Skin of body (tissue), 2 donors: Measurements from ENCODE around the gene MRPL32. TPM values are rescaled to one million over a fixed set of nuclear protein-coding genes. Genes with fewer than 3 reads are reported as not detected.
A peak's percentile ranks its signal among the peaks of the same experiment; 100 is the strongest.
"Not testable (repeated sequence)": the region's sequence is repeated elsewhere in the genome, so short reads cannot be mapped to it uniquely, and the experiment has no call there.

Experiments used
- DNase-seq: peaks from one replicate; lab custom pipeline; 2025; lab: John Stamatoyannopoulos, UW
- total RNA-seq: library from RNA; depleted of rRNA; stranded (reverse); fragments of >200 nt; gene quantifications from one replicate; pipeline ENCODE4 v1.2.3, GENCODE V29; 2014

Gene MRPL32
- 41.7 TPM for total RNA-seq

DNA sequence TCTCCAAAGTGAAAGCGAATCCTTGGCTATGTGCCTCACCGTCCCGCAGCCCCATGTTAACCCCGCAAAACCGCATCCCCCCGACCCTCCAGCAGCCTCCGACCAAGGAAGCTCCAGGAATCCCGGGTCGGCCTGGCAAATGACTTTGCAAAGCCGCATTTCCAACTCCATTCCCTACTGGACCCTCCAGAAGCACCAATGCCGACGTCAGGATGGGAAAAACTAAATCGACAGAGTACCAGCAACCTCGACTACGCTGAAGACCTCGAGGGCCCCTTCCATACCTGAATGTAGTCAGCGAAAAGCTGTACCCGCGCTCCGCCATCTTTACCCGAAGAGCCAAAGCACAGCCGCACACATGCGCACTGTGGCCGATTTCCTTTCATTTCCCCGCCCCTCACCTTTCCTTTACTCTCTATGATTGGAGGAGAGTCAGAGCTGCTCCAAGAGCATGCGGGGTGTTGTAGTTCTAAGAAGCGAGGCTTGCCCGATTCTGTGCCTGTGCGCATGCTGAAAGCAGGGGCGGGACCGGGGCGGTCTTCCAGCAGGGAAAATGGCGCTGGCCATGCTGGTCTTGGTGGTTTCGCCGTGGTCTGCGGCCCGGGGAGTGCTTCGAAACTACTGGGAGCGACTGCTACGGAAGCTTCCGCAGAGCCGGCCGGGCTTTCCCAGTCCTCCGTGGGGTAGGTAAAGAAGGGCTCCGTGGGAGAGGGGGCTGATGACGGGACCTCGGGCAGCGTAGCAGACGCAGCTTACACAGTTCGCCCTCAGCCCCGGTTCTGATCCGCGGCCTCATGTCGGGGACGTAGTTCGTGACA, at the start of gene MRPL32, which contains the start of gene PSMA2:
TSS of gene MRPL32 (plus strand) at position 543 of the 818 bp plus-strand sequence. CDS start at position 554, 11 bp downstream.
TSS of gene PSMA2 (minus strand) at position 341 of the 818 bp plus-strand sequence. CDS start at position 325, 16 bp downstream.
- DNase-seq, result peak; percentile 97

DNA sequence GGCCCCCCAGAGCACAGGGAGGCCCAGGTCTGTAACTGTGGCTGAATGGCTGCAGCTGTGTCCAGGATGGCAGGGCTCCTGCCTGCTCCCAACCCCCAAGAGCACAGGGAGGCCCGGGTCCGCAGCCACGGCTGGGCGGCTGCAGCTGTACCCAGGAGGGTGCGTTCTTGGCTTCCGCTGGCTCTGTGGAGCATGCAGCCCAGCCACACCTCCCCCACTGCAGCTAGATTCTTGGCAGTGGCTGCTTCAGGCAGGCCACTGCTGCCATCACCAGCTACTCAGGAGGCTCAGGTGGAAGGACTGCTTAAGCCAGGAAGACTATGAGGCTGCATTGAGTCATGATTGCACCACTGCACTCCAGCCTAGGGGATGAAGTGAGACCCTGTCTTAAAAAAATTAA, 48.2 kb upstream of the MRPL32 start:
- no peak for DNase-seq

DNA sequence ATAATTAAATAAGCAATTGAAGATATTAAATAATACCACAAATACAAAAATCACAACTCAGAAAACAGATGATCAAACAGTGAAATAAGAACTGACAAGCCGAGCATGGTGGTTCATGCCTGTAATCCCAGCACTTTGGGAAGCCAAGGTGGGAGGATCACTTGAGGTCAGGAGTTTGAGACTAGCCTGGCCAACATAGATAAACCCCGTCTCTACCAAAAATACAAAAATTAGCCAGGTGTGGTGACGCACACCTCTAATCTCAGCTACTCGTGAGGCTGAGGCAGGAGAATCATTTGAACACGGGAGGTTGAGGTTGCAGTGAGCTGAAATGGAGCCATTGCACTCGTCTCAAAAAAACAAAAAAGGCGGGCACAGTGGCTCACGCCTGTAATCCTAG, 47.0 kb upstream of the MRPL32 start:
- DNase-seq, result not testable (repeated sequence)

DNA sequence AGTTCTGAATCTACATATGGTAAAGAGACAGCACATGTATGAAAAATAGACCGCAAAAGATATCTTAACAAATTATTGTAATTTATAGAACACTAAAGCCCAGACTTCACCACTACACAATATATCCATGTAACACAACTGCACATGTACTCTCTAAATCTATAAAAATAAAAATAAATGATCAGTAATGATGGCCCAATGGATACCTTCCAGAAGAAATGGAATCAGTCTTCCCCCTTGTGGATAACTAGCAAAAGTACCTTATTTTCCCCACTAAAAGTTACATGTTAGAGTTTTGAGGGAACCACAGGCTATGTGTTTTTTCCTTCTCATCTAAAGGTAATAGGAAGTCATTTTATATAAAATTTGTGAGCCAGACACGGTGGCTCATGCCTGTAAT, 46.0 kb upstream of the MRPL32 start:
- no peak for DNase-seq

DNA sequence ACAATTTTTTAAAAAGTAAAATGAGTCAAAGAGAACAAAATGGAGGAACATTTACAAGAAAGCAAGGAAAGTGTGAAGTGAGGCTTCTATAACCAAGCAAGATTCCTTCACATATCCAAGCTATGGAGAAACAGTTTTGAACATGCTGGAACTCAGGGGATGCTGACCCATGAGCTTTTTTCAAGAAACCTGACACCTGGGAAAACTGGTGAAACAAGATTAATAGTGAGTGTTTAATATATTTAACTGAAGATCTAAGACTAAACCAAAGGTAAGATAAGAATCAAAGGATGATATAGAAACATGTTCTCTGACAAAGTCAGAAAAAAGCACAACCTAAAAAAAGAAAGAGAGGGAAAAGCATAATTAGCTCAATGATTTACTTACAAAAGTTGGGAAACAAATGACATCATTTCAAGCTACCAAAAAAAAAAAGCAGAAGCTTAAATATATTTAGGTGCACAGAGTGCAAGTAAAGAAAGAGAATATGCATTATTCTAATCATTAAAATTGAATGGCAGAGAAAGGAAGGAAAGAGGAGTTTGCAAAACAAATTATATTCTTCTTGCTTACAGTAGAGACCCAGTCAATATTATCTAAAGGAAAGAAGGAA, 45.2 kb upstream of the MRPL32 start:
- DNase-seq, result peak; percentile 27

DNA sequence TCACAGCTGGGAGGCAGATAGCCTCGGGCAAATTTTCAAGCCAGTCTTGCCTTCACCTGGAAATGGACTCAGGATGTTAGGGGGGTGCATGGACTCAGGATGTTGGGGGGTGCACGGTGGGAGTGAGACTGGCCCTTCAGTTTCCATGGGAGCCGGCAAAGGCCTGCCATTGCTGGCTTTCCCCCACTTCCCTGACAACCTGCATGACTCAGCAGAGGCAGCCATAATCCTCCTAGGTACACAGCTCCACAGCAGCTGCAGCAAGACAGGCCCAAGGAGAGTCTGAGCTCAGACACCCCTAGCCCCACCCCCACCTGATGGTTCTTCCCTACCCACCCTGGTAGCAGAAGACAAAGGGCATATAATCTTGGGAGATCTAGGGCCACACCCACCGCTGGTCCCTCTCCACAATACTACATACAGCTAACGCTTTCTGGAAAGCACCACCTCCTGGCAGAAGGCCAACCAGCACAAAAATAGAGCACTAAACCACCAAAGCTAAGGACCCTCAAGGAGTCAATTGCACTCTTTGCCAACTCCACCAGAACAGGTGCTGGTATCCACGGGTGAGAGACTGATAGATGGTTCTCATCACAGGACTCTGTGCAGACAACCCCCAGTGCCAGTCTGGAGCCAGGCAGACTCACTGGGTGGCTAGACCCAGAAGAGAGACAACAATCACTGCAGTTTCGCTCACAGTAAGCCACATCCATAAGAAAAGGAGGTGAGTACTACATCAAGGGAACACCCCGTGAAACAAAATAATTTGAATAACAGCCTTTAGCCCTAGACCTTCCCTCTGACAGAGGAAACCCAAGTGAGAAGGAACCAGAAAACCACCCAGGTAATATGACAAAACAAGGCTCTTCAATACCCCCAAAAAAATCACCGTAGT, 38.6 kb upstream of the MRPL32 start:
- no peak for DNase-seq

DNA sequence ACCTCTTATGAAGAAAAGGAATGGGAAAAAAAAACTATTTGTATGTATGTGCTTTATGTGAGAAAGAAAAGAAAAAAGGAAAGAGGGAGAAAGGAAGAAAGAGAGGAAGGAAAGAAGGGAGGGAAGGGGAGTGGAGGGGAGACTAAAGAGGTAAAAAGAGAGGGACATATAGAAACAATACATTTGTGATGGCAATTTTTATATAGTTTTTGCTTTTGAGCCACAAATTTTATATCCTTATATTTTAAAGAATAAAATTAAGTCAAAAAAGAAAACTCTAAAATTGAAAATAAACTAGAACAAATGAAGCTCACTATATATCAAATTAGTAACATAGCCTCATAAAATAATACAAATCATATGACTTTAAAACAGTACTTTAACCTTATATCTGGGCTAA, 31.3 kb upstream of the MRPL32 start:
- DNase-seq, result no peak

DNA sequence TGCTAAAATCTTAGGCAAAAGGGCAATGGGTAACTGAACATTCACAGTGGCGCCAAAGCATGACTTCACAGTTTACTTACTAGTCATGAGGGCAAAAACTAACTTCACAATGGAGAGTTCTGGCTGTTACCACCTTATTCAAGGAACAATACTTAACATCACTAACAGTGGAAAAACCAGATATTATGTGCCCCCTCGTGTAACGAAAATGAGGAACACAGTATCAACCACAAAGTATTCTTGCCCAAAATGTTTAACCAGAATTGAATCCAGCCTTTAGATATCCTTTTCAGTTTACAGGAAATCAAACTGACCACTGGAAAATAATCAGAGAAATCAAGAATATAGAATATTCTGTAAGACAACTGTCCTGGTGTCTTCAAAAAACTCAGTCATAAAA, 29.8 kb upstream of the MRPL32 start:
- no peak for DNase-seq

DNA sequence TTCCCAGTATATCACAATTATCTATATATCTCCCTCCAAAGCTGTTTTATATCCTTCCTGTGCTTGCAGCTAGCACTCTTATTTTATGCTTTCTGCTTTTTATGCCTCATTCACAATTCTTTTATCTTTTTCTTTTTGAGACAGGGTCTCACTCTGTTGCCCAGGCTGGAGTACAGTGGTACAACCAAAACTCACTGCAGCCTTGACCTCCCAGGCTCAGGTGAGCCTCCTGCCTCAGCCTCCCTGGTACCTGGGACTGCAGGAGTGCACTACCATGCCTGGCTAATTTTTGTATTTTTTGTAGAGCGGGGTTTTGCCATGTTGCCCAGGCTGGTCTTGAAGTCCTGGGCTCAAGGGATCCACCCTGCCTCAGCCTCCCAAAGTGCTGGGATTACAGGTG, 26.0 kb upstream of the MRPL32 start:
- DNase-seq, result no peak

DNA sequence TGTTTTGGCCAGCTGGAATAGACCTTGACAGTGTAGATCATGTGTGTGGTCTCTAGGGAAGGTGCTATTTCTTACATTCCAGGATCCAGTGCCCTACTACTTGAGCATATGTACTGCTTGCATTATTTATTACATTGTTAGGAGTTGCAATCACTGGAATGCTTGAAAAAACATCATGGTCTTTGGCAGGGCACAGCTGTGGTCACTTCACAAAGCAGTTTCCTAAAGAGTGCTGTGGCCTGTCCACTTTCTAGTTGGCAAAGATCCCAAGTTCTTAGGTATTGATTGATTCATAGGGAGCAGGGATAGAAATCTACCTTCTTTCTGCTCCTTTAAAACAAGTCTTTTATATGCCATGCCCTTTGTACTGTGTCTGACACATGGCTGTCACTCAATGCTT, 24.9 kb upstream of the MRPL32 start:
- DNase-seq, result no peak

DNA sequence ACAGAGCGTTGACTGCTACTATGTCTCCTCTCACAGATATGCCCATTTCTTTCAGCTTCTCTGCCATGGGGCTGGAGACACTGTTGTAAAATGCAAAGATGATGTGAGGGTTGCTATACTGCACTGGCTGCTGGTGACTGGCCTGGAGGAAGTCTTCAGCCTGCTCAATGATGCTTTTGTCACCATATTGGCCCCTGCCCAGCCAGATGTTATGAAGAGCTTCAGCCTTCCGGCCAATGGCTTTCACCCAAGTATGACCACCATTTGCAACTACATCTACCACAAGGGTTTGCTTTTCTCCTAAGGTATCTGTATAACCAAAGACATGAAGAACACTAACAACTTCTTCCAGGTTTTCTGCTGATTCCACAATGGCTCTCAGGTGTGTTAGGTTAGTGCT, 21.9 kb upstream of the MRPL32 start:
- DNase-seq, result no peak

DNA sequence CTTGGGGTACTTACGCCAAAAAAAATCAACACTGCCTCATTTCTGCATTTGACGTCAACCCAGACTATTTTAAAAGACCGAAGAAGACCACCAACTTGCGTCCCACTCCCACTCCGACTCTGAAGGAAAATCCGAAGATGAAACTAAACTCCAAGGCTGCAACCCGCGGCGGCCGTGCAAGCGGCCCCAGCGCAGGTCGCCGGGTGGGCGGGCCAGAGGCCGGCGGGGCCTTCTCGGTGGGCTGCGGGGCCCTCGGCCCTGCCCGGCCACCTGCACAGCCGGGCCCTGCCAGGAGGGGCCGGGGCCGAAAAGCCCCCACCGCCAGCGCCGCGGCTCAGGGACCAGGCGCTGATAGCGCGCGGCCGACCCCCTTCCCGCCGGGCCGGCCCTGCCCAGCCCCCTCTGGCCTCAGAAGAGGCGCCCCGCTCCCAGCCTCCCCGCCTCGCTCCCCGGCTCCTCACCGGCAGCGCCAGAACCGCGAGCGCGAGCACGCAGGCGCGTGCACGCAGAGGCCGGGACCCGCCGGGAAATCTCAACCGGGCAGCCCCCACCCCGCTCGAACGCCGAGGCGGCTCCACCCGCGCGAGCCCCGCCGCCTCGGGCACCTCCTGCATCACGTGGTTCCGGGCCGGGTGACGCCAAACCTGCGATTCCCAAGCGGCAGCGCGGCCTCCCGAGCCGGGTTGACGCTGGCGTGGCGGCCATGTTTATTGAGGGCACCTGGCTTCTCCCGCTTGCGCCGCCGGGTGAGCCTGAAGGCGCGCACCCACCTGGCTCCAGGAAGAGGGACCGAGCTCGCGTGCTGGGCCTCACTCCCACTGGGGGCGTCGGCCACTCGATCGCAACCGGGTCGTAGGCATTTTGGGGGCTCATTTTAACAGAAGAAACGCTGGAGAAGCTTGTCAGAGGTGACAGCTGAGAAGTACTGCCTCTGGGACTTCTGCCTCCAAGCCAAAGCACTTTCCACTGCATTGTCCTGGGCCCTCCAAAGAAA, 20.4 kb upstream of the MRPL32 start, which contains the start of gene C7orf25:
TSS of gene C7orf25 (minus strand) at position 617 of the 994 bp plus-strand sequence. CDS start 1,170 bp downstream, outside the sequence.
- peak; percentile 94 for DNase-seq

DNA sequence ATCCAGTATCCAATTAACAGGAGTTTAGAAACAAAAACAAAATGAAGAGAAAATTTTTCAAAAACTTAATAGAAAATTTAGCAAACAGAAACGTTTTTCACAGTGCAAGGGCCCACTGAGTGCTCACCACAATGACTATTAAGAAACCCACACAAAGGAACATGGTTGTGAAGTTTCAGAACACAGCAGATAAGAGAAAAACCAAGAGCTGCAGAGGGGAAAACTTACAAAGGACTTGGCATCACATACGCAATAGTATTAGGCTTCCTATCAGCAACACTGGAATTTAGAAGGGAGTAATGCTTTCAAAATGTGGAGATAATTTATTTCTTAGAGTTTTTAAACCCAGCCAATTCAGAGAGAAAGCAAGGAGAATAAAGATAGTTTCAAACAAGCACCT, 18.6 kb upstream of the MRPL32 start:
- DNase-seq, result no peak

DNA sequence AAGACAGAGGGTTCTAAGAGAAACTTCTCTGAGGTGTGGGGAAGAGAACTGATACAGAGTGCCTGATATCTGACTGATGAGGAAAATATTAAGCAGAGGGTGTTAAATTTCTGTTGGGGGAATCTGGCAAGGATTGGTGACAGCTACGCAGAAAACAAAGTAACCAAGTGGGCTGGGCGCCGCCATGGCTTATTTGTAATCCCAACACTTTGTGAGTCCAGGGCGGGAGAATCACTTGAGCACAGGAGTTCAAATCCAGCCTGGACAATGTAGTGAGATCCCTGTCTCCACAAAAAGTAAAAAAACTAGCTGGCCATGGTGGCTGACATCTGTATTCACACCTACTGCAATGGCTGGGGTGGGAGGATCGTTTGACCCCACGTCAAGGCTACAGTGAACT, 18.2 kb upstream of the MRPL32 start:
- no peak for DNase-seq

DNA sequence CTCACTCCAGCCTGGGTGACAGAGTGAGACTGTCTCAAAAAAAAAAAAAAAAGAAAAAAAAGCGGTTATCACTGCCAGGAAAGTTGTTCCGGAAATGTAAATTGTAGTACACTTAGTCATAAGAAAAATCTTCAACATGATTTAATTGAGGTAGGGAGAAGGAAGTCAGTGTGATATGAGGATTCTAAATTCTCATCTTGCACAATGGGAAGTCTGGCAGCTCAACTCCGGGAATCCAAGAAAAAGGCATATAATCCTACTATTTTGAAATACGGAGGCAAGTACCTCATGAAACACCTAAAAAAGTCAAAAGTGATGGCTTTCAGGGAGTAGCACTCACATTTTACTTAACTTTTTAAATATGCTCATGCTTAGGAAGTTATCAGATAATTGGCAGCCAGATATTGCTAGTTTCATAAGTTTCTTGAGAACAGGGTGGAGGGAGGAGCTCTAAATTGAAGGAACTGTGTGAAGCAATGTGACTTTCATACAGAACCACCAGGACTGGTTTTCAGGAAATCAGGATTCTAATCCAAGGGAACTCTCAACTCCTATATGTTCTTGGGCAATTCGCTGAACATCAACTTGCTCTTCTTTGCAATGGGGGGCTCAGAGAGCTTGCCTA, 17.6 kb upstream of the MRPL32 start:
- DNase-seq, result no peak

DNA sequence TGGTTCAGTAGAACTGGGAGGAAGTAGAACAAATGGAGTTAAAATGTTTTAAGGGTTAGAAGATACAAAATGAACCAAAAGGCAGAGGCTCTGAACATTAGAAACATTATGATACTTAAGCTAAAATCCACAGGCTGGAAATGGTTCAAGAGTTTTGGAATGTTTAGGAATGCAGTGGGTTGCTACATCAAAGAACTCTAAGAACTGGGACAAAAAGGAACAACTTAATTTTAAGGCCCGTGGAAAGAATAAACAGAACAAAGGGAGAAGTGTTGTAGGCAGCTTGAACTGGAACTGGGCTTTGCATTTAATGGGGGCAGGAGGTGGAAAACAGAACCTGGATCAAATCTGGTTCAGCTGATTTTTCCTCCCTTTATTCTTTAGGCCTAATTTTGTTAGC, 16.8 kb upstream of the MRPL32 start:
- no peak for DNase-seq

DNA sequence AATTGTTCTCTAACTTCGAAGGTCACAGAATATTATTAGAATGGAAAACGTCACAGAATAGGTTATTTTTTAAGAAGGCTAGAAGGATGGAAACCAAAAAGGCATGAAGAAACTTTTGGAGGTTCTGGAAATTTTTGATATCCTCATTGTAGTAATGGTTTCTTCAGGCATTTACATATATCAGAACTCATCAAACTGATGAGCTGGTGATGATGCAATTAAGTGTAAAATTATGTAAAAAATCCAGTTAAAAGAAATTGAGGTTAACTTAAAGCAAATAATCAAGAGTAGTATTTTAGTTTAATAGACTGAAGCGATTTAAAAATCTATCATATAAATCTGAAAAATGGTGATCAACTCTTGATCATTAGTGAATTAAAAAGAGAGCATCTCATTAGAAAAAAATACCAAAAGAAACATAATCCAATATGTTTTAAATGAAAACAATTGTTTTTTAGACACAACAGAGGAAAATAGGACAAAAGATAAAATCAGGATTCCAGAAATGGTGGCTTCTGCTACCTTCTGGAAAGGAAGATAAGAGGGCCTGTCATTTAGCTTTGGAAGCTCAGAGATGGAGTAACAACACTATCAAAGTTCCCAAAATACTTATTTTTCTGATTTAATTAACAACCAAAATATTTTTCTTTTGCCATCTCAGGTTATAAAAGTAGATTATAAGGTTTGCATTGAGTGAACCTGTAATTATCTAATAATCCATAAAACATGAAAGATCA, 10.0 kb upstream of the MRPL32 start:
- no peak for DNase-seq

DNA sequence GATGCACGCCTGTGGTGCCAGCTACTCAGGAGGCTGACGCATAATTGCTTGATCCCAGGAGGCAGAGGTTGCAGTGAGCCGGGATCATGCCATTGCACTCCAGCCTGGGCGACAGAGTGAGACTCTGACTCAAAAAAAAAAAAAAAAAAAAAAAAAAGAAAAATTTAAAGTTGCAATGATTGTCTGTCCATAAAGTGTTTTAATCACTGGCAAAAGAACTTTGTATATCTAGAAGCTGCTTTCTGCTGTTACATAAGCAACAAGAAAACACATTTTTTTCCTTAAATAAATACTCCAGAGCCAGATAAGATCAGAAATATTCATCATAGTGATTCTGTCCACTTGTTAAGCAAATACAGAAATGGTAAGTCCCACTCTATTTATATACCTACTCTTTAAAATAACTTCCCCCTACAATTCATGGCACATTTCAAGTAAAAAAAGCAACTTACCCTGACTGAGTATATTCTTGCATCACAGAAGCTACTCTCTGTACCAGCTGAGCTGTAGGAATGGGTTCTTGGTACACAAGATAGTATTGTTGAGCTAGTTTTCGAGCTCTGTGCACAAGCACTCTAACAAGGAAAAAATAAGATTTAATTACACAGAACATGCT, 7.8 kb upstream of the MRPL32 start:
- no peak for DNase-seq

DNA sequence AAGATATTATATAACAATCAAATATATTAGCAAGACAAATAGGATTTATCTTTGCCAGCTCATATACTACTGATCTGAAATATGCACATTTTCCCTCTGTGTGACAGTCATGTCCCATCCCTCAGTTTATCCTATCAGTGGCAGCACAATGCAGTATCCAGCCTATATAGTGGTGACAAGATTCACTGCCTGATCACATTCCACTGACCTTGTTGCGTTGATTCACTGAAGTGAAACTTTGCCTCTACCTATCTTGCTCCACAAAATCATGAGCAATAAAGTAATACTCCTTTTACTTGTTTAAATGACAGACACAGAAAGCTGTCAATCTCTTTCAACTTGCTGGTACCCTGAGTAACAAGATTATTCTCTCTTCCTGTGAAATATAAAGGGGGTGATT, 6.5 kb upstream of the MRPL32 start:
- no peak for DNase-seq
